ENCODE results near the gene E2F4. TPM values are rescaled to one million over a fixed set of nuclear protein-coding genes. Genes with fewer than 3 reads are reported as not detected.

The E2F4 gene
- polyA plus RNA-seq, 2 of the 4 experiments (the other 2 are of a cell fraction): 65.1 to 66.6 TPM

DNA sequence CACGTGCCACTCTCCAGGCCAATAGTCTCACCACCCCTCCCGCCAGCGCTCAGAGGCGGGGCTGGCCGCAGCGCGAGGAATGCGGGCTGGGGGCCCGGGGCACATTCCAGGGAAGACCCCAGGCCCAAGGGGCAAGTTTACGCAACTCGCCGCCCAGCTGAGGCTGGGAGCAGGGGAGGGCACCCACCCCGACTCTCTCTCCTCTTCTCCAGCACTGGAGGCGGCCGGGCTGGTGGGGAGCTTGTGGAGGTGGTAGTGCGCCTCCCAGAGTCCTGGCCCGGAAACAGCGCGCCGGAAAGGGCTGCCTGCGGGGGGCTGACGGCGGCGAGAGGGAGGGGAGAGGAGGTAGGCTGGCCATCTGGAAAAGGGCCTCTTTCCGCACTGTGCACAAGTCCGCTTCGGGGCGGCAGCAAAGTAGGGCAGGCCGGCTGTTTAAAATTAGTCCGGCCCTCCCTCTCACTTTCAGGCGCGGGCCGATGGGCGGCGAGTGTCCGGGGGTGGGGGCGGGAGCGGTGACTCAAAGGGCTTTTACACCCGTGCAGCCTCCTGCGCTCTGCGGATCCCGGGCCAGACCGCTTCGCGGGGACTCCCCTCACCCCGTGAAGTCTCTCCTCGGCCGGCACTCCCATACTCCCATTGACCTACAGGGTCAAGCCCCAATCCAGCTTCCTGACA, 54.3 kb downstream of the E2F4 start:
- peak overlapping the region; percentile 97 for H3K4me2 ChIP-seq
- CTCF ChIA-PET: interaction anchor here (0.6 to 9.7 kb wide), 18 partner anchors 13 to 270 kb away, joined by 3 to 138 read pairs (median 4); partner anchors contain the start of genes KCTD19, LRRC36, TMEM208 and TPPP3
- FAIRE-seq (no peak), DNase-seq (ENCODE audit: low read depth in 1 of 2, low spot score in 1 of 2) (peak; percentile 56 to 79), ATAC-seq (peak; percentile 46 to 64)
- POLR2A ChIA-PET: interaction anchor here (0.7 to 3.3 kb wide), 6 partner anchors 15 to 48 kb away, joined by 3 to 30 read pairs (median 3); partner anchors contain the start of gene TMEM208
- WGBS (ENCODE audit: missing lambda C conversion rate): 2% methylated on average over 20 of the region's 48 CpGs
- peak overlapping the region; percentile 91 to 98 for H3K27ac ChIP-seq
- H3K4me1 ChIP-seq: peaks cover 61% of the 10 kb centered on the region
- H3K4me3 ChIP-seq: peak overlapping the region; percentile 74
- no peaks in the 10 kb centered on the region for H3K9me3 ChIP-seq
- TF ChIP-seq ZC3H11A (IDR thresholded peaks at IDR 0.05): 0 out of 2 replicates have a peak, but pooled peaks have one; percentile 0
- TF ChIP-seq EP300 (IDR thresholded peaks at IDR 0.05): no peak
- TF ChIP-seq RCOR1 (IDR thresholded peaks at IDR 0.05; ENCODE audit: low read depth, low read length): no peak
- 0 out of 2 replicates have a peak, but pooled peaks have one; percentile 46 for TF ChIP-seq HOXB13 (CRISPR knock-in tag; IDR thresholded peaks at IDR 0.05; ENCODE audit: low read depth)
- no peak for TF ChIP-seq ZNF302 (CRISPR knock-in tag; IDR thresholded peaks at IDR 0.05)
- TF ChIP-seq CHD2 (IDR thresholded peaks at IDR 0.05; ENCODE audit: low read length, partially characterized antibody): no peak
- TF ChIP-seq, protein P1, sequence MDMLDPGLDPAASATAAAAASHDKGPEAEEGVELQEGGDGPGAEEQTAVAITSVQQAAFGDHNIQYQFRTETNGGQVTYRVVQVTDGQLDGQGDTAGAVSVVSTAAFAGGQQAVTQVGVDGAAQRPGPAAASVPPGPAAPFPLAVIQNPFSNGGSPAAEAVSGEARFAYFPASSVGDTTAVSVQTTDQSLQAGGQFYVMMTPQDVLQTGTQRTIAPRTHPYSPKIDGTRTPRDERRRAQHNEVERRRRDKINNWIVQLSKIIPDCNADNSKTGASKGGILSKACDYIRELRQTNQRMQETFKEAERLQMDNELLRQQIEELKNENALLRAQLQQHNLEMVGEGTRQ (IDR thresholded peaks at IDR 0.05): peak; percentile 82
- no peak for TF ChIP-seq TFCP2L1 (CRISPR knock-in tag; IDR thresholded peaks at IDR 0.05)
- TF ChIP-seq CBX8 (IDR thresholded peaks at IDR 0.05): no peak
- no peak for TF ChIP-seq RNF2 (IDR thresholded peaks at IDR 0.05; ENCODE audit: borderline replicate concordance, low read depth)
- TF ChIP-seq FOSB (CRISPR knock-in tag; IDR thresholded peaks at IDR 0.05): no peak
- TF ChIP-seq PBX3 (IDR thresholded peaks at IDR 0.05): no peak
- no peak for TF ChIP-seq MAZ (IDR thresholded peaks at IDR 0.05; ENCODE audit: borderline replicate concordance, low read depth, low read length)
- TF ChIP-seq RFX5 (IDR thresholded peaks at IDR 0.05): no peak
- no peak for TF ChIP-seq EHF (CRISPR knock-in tag; IDR thresholded peaks at IDR 0.05)
- TF ChIP-seq MAFK (IDR thresholded peaks at IDR 0.05; ENCODE audit: partially characterized antibody): no peak
- TF ChIP-seq, protein P2, sequence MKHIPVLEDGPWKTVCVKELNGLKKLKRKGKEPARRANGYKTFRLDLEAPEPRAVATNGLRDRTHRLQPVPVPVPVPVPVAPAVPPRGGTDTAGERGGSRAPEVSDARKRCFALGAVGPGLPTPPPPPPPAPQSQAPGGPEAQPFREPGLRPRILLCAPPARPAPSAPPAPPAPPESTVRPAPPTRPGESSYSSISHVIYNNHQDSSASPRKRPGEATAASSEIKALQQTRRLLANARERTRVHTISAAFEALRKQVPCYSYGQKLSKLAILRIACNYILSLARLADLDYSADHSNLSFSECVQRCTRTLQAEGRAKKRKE (CRISPR knock-in tag; IDR thresholded peaks at IDR 0.05; ENCODE audit: low read depth): no peak
- peak; percentile 30; the same call in 1 of the 3 replicates for TF ChIP-seq SMC3 (IDR thresholded peaks at IDR 0.05)
- no peak for TF ChIP-seq ZFP36 (IDR thresholded peaks at IDR 0.05; ENCODE audit: borderline replicate concordance, partially characterized antibody)
- TF ChIP-seq FOSL2 (IDR thresholded peaks at IDR 0.05): no peak
- TF ChIP-seq FOSL2 (CRISPR knock-in tag; IDR thresholded peaks at IDR 0.05): no peak
- TF ChIP-seq ESRRA (IDR thresholded peaks at IDR 0.05; ENCODE audit: borderline replicate concordance, low read length): no peak
- TF ChIP-seq KDM1A (IDR thresholded peaks at IDR 0.05; ENCODE audit: low read depth): no peak
- TF ChIP-seq GATA3 (IDR thresholded peaks at IDR 0.05; ENCODE audit: borderline replicate concordance): no peak; the same call in 1 of the 2 replicates
- TF ChIP-seq, protein P3, sequence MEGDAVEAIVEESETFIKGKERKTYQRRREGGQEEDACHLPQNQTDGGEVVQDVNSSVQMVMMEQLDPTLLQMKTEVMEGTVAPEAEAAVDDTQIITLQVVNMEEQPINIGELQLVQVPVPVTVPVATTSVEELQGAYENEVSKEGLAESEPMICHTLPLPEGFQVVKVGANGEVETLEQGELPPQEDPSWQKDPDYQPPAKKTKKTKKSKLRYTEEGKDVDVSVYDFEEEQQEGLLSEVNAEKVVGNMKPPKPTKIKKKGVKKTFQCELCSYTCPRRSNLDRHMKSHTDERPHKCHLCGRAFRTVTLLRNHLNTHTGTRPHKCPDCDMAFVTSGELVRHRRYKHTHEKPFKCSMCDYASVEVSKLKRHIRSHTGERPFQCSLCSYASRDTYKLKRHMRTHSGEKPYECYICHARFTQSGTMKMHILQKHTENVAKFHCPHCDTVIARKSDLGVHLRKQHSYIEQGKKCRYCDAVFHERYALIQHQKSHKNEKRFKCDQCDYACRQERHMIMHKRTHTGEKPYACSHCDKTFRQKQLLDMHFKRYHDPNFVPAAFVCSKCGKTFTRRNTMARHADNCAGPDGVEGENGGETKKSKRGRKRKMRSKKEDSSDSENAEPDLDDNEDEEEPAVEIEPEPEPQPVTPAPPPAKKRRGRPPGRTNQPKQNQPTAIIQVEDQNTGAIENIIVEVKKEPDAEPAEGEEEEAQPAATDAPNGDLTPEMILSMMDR (IDR thresholded peaks at IDR 0.05): peak; percentile 50
- TF ChIP-seq SREBF2 (IDR thresholded peaks at IDR 0.05): no peak
- TF ChIP-seq HOXB5 (CRISPR knock-in tag; IDR thresholded peaks at IDR 0.05): no peak
- peak in 1 of 2 experiments; percentile 50; a peak in 1 of 4 replicates for TF ChIP-seq CEBPB (IDR thresholded peaks at IDR 0.05)
- no peak for TF ChIP-seq MYC (IDR thresholded peaks at IDR 0.05; ENCODE audit: borderline replicate concordance, low read length)
- no peak for TF ChIP-seq CBX2 (IDR thresholded peaks at IDR 0.05; ENCODE audit: borderline replicate concordance, low read depth)
- TF ChIP-seq, protein P4, sequence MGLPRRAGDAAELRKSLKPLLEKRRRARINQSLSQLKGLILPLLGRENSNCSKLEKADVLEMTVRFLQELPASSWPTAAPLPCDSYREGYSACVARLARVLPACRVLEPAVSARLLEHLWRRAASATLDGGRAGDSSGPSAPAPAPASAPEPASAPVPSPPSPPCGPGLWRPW (IDR thresholded peaks at IDR 0.05): no peak
- TF ChIP-seq CHD4 (IDR thresholded peaks at IDR 0.05; ENCODE audit: borderline replicate concordance): no peak
- TF ChIP-seq, protein P5, sequence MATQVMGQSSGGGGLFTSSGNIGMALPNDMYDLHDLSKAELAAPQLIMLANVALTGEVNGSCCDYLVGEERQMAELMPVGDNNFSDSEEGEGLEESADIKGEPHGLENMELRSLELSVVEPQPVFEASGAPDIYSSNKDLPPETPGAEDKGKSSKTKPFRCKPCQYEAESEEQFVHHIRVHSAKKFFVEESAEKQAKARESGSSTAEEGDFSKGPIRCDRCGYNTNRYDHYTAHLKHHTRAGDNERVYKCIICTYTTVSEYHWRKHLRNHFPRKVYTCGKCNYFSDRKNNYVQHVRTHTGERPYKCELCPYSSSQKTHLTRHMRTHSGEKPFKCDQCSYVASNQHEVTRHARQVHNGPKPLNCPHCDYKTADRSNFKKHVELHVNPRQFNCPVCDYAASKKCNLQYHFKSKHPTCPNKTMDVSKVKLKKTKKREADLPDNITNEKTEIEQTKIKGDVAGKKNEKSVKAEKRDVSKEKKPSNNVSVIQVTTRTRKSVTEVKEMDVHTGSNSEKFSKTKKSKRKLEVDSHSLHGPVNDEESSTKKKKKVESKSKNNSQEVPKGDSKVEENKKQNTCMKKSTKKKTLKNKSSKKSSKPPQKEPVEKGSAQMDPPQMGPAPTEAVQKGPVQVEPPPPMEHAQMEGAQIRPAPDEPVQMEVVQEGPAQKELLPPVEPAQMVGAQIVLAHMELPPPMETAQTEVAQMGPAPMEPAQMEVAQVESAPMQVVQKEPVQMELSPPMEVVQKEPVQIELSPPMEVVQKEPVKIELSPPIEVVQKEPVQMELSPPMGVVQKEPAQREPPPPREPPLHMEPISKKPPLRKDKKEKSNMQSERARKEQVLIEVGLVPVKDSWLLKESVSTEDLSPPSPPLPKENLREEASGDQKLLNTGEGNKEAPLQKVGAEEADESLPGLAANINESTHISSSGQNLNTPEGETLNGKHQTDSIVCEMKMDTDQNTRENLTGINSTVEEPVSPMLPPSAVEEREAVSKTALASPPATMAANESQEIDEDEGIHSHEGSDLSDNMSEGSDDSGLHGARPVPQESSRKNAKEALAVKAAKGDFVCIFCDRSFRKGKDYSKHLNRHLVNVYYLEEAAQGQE (IDR thresholded peaks at IDR 0.05): no peak
